CD4-positive, alpha-beta T cell treated with Interleukin-12 subunit alpha and Interleukin-12 subunit beta, for 1 hour (primary cell): ENCODE measurements around the gene FXYD6.

Experiments used
- DNase-seq: peaks from one replicate; pipeline ENCODE4 v3.0.0-alpha.2; 2020

FXYD6 gene

GRCh38 chr11:117909611-117910382 is 33.3 kb upstream of the FXYD6 start:
- no peak for DNase-seq

GRCh38 chr11:117908959-117909610 is 32.6 kb upstream of the FXYD6 start:
- no peak for DNase-seq

- no peak for DNase-seq
Measured at GRCh38 chr11:117908109-117908895, 31.8 kb upstream of the FXYD6 start.

GRCh38 chr11:117907276-117908108 is 31.0 kb upstream of the FXYD6 start:
- peak; percentile 71 for DNase-seq

- DNase-seq = no peak
Measured at GRCh38 chr11:117906710-117907109, 30.3 kb upstream of the FXYD6 start.

- DNase-seq = no peak
Measured at GRCh38 chr11:117906126-117906525, 29.7 kb upstream of the FXYD6 start.

GRCh38 chr11:117905524-117905923 is 29.1 kb upstream of the FXYD6 start:
- no peak for DNase-seq

- DNase-seq = no peak
Measured at GRCh38 chr11:117903505-117904382, 27.3 kb upstream of the FXYD6 start.

GRCh38 chr11:117902001-117902845 is 25.8 kb upstream of the FXYD6 start:
- no peak for DNase-seq

GRCh38 chr11:117901601-117902000 is 25.1 kb upstream of the FXYD6 start:
- DNase-seq = no peak

GRCh38 chr11:117900720-117901440 is 24.4 kb upstream of the FXYD6 start:
- no peak for DNase-seq

- DNase-seq = no peak
Measured at GRCh38 chr11:117900121-117900648, 23.7 kb upstream of the FXYD6 start.

GRCh38 chr11:117898059-117898458 is 21.6 kb upstream of the FXYD6 start:
- DNase-seq = no peak

- DNase-seq = no peak
Measured at GRCh38 chr11:117892651-117893050, 16.2 kb upstream of the FXYD6 start.

- DNase-seq = no peak
Measured at GRCh38 chr11:117891362-117891761, 14.9 kb upstream of the FXYD6 start.

- no peak for DNase-seq
Measured at GRCh38 chr11:117888139-117888566, 11.7 kb upstream of the FXYD6 start.

- no peak for DNase-seq
Measured at GRCh38 chr11:117887431-117888138, 11.1 kb upstream of the FXYD6 start.

- DNase-seq = no peak
Measured at GRCh38 chr11:117885777-117886176, 9.3 kb upstream of the FXYD6 start.

- DNase-seq = no peak
Measured at GRCh38 chr11:117884994-117885393, 8.5 kb upstream of the FXYD6 start.
